Activated T-cell treated with anti-CD3 and anti-CD28 coated beads, Interleukin-2, amount 50 U/mL, for 4 hours (primary cell): ENCODE measurements around the gene BRD1. TPM values are rescaled to one million over a fixed set of nuclear protein-coding genes. Genes with fewer than 3 reads are reported as not detected.

Experiments used
- ATAC-seq, 2 donors: fragments of 200-7000 bp; cut with Tn5 transposase; one replicate each; pipeline ENCODE4 v1.10.0; 2021
- DNase-seq: peaks from one replicate; pipeline ENCODE4 v3.0.0-alpha.2; 2020
- H3K27me3 Mint-ChIP-seq: one replicate; pipeline ENCODE4 v1.8.0; 2021; ENCODE audit warnings: low read depth, mixed read lengths
- H3K36me3 Mint-ChIP-seq: one replicate; pipeline ENCODE4 v1.8.0; 2022; ENCODE audit warnings: mixed read lengths; ENCODE audit not compliant: insufficient read depth
- H3K4me1 Mint-ChIP-seq: one replicate; pipeline ENCODE4 v1.8.0; 2021; ENCODE audit warnings: low read depth, mixed read lengths
- H3K4me3 Mint-ChIP-seq: one replicate; pipeline ENCODE4 v1.8.0; 2021; ENCODE audit warnings: mild to moderate bottlenecking, moderate library complexity, mixed read lengths
- H3K9me3 Mint-ChIP-seq: one replicate; pipeline ENCODE4 v1.8.0; 2021; ENCODE audit warnings: mixed read lengths
- total RNA-seq, 3 donors: library from RNA; stranded (reverse); gene quantifications; one replicate each; pipeline ENCODE4 v1.2.1, GENCODE V29; 2021

The BRD1 gene
- 10 to 100 TPM; 26.8 to 34.9 (median 32.3) TPM for total RNA-seq

- no peaks in the 10 kb centered on the region for H3K9me3 Mint-ChIP-seq
- peaks cover 56% of the 10 kb centered on the region for H3K4me1 Mint-ChIP-seq
- ATAC-seq (peak; percentile 66 to 71), DNase-seq (peak; percentile 52)
- H3K36me3 Mint-ChIP-seq = peaks cover 16% of the 10 kb centered on the region
- no peaks in the 10 kb centered on the region for H3K27me3 Mint-ChIP-seq
- H3K4me3 Mint-ChIP-seq = peak within 1 kb of the TSS; percentile 88
Measured at GRCh38 chr22:49827853-49828598, at the start of gene BRD1. TSS of gene BRD1 (minus strand) at chr22:49827873. CDS start at chr22:49824317, 3,556 bp downstream.

GRCh38 chr22:49873228-49873940 lies 45.7 kb upstream of the BRD1 start:
- H3K9me3 Mint-ChIP-seq = peaks cover 7% of the 10 kb centered on the region
- no peaks in the 10 kb centered on the region for H3K27me3 Mint-ChIP-seq
- H3K4me3 Mint-ChIP-seq = no peak overlapping the region
- H3K36me3 Mint-ChIP-seq = peaks cover 23% of the 10 kb centered on the region
- no peak for DNase-seq
- ATAC-seq = no peak
- peaks cover 45% of the 10 kb centered on the region for H3K4me1 Mint-ChIP-seq

- peaks cover 7% of the 10 kb centered on the region for H3K9me3 Mint-ChIP-seq
- DNase-seq (no peak), ATAC-seq (no peak)
- peaks cover 55% of the 10 kb centered on the region for H3K4me1 Mint-ChIP-seq
- peaks cover 18% of the 10 kb centered on the region for H3K36me3 Mint-ChIP-seq
- H3K4me3 Mint-ChIP-seq = no peak overlapping the region
- H3K27me3 Mint-ChIP-seq = no peaks in the 10 kb centered on the region
Measured at GRCh38 chr22:49872347-49872746, 44.7 kb upstream of the BRD1 start.

DNA sequence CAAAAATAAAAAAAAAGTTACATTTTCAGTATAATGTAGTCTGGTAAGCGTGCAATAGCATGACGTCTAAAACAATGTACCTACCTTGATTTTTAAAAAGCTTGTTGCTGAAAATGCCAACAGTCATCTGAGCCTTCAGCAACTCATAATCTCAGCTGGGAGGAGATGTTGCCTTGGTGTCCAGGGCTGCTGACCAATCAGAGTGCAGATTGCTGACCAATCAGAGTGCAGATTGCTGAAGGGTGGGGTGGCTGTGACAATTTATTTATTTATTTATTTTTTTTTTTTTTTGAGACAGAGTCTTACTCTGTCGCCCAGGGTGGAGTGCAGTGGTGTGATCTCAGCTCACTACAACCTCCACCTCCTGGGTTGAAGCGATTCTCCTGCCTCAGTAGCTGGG lies 43.8 kb upstream of the BRD1 start:
- Mint-ChIP-seq H3K36me3 (peaks cover 21% of the 10 kb centered on the region), H3K9me3 (peaks cover 13% of the 10 kb centered on the region), H3K27me3 (no peaks in the 10 kb centered on the region), H3K4me1 (peaks cover 64% of the 10 kb centered on the region), H3K4me3 (no peak overlapping the region)
- DNase-seq = no peak
- no peak for ATAC-seq

DNA sequence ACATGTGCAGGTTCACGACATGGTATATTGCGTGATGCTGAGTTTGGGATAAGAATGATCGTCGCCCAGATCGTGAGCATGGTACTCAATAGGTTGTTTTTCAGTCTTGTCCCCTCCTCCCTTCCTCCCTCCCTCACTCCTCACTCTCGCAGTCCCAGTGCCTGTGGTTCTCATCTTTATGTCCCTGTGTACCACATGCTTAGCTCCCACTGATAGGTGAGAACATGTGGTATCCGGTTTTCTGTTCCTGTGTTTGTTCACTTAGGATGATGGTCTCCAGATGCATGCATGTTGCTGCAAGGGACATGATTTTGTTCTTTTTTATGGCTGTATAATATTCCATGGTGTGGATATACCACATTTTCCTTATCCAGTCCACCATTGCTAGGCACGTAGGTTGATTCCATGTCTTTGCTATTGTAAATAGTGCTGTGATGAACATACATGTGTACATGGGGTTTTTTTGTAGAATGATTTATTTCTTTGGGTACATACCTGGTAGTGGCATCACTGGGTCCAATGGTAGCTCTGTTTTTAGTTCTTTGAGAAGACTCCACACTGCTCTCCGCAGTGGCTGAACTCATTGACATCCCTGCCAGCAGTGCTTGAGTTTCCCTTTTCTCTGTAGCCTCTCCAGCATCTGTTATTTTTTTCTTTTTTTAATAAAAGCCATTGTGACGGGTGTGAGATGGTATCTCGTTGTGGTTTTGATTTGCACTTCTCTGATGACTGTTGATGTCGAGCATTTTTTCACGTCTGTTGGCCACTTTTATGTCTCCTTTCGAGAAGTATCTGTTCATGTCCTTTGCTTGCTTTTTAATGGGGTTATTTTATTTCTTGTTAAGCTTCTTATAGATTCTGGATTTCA lies 42.4 kb upstream of the BRD1 start:
- no peaks in the 10 kb centered on the region for H3K27me3 Mint-ChIP-seq
- peaks cover 23% of the 10 kb centered on the region for H3K9me3 Mint-ChIP-seq
- H3K4me1 Mint-ChIP-seq = peaks cover 66% of the 10 kb centered on the region
- ATAC-seq = peak; percentile 62 to 76
- no peak for DNase-seq
- H3K4me3 Mint-ChIP-seq = peak overlapping the region; percentile 55
- H3K36me3 Mint-ChIP-seq = peaks cover 28% of the 10 kb centered on the region

- ATAC-seq = no peak
- DNase-seq = no peak
- no peak overlapping the region for H3K4me3 Mint-ChIP-seq
- H3K36me3 Mint-ChIP-seq = peaks cover 25% of the 10 kb centered on the region
- no peaks in the 10 kb centered on the region for H3K27me3 Mint-ChIP-seq
- H3K9me3 Mint-ChIP-seq = peaks cover 23% of the 10 kb centered on the region
- peaks cover 66% of the 10 kb centered on the region for H3K4me1 Mint-ChIP-seq
Measured at GRCh38 chr22:49869086-49869830, 41.6 kb upstream of the BRD1 start.

DNA sequence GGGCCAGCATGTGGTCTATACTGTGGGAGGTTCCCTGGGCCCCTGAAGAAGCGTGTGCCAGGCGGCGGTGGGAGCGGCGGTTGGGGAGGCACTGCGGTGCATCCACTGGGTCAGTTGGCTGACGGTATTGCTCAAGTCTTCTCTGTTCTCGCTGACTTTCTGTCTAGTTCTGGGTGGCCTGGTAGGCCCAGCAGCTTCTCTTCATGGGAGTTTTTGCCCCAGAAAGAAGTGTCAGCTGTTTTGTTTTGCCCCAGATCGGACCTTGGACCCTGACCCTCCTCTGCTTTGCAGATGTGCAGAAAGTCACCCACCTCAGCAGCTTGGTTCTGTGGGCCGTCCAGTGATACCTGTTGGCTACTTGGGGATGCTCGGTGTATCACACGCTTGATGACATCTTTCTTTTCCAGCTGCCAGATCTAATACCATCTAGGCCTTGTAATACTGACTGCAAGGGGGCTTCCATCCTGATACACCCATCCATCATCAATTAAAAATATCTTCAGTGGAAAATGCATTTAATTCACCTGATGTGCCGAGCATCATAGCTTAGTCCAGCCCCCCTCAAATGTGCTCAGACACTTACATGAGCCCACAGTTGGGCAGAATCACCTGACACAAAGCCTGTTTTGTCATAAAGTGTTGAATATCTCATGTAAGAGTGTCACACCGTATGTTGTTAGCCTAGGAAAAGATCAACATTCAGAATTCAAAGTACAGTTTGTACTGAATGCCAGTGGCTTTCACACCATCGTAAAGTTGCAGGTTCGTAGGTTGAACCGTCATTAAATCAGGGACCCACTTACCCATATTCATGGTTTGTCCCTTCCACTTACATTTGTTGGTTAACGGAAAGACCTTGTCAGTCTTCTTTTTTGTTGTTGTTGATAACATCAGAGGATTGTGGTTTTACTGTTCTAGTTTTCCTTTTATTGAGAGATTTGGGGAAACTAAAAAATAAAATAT lies 39.9 kb upstream of the BRD1 start:
- Mint-ChIP-seq H3K4me1 (peaks cover 69% of the 10 kb centered on the region), H3K9me3 (peaks cover 23% of the 10 kb centered on the region), H3K36me3 (peaks cover 22% of the 10 kb centered on the region), H3K27me3 (no peaks in the 10 kb centered on the region), H3K4me3 (no peak overlapping the region)
- ATAC-seq (peak; percentile 14 to 42), DNase-seq (no peak)

- ATAC-seq = no peak
- Mint-ChIP-seq H3K4me1 (peaks cover 69% of the 10 kb centered on the region), H3K4me3 (no peak overlapping the region), H3K36me3 (peaks cover 22% of the 10 kb centered on the region), H3K27me3 (no peaks in the 10 kb centered on the region), H3K9me3 (peaks cover 23% of the 10 kb centered on the region)
- no peak for DNase-seq
Measured at GRCh38 chr22:49866646-49867045, 39.0 kb upstream of the BRD1 start.

GRCh38 chr22:49866134-49866533 lies 38.5 kb upstream of the BRD1 start:
- Mint-ChIP-seq H3K27me3 (no peaks in the 10 kb centered on the region), H3K9me3 (peaks cover 23% of the 10 kb centered on the region), H3K36me3 (peaks cover 22% of the 10 kb centered on the region), H3K4me1 (peaks cover 71% of the 10 kb centered on the region), H3K4me3 (no peak overlapping the region)
- ATAC-seq (no peak), DNase-seq (no peak)

DNA sequence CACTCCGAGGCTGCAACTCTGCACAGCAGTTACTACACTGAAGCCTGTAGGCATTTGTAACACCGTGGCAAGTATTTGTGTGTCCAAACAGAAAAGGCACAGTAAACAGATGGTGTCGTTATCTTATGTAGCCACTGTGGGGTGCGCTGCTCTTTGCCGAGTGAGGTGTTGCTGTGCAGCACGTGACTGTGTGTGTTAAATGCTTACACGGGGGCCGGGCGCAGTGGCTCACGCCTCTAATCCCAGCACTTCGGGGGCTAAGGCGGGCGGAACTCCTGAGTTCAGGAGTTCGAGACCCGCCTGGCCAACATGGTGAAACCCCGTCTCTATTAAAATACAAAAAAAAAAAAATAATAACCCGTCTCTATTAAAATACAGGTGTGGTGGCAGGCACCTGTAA lies 37.5 kb upstream of the BRD1 start:
- Mint-ChIP-seq H3K4me3 (no peak overlapping the region), H3K4me1 (peaks cover 65% of the 10 kb centered on the region), H3K9me3 (peaks cover 23% of the 10 kb centered on the region), H3K36me3 (peaks cover 22% of the 10 kb centered on the region), H3K27me3 (no peaks in the 10 kb centered on the region)
- DNase-seq (no peak), ATAC-seq (no peak)

DNA sequence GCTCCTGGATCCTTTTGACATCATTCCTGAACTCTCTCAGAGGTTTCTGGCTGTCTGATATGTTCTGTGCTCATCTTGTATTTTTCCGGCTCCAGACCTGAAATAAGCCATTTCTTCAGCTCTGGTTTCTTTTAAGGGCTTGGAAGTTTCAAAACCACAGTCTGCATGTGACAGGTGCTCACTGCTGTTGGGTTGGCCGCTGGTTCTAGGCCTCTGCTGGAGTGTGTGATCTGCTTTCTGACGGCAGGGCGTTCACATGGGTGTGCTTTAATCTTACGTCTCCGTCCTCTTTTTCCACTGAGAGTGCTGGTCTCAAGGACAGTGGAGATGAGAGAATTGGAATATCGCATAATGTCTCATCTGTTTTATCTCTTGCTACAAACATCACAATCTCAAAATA lies 36.3 kb upstream of the BRD1 start:
- ATAC-seq (no peak), DNase-seq (no peak)
- H3K9me3 Mint-ChIP-seq = peaks cover 15% of the 10 kb centered on the region
- H3K36me3 Mint-ChIP-seq = peaks cover 15% of the 10 kb centered on the region
- peaks cover 58% of the 10 kb centered on the region for H3K4me1 Mint-ChIP-seq
- H3K4me3 Mint-ChIP-seq = no peak overlapping the region
- no peaks in the 10 kb centered on the region for H3K27me3 Mint-ChIP-seq

DNA sequence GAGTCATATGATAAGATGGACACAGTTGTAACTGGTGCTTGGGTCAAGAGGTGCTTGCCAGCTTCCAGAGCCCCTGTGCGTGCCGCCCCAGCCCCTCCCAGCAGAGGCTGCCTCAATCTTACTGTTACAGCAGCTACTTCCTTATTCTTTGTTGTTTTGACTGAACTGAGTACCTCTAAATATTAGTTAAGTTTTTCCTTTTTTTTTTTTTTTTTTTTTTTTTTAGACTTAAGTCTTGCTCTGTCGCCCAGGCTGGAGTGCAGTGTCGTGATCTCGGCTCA lies 34.8 kb upstream of the BRD1 start:
- H3K9me3 Mint-ChIP-seq = peaks cover 15% of the 10 kb centered on the region
- no peak overlapping the region for H3K4me3 Mint-ChIP-seq
- H3K27me3 Mint-ChIP-seq = no peaks in the 10 kb centered on the region
- H3K36me3 Mint-ChIP-seq = peaks cover 15% of the 10 kb centered on the region
- ATAC-seq (no peak), DNase-seq (no peak)
- H3K4me1 Mint-ChIP-seq = peaks cover 53% of the 10 kb centered on the region
